HG03342 (cell line): ENCODE results near the gene HS1BP3.

ENCODE experiments used
- ATAC-seq: cut with Tn5 transposase; IDR thresholded peaks from one replicate; pipeline ENCODE4 v1.9.1; 2021; ENCODE audit warnings: mild to moderate bottlenecking, moderate library complexity; ENCODE audit not compliant: unreplicated experiment

HS1BP3 gene

DNA sequence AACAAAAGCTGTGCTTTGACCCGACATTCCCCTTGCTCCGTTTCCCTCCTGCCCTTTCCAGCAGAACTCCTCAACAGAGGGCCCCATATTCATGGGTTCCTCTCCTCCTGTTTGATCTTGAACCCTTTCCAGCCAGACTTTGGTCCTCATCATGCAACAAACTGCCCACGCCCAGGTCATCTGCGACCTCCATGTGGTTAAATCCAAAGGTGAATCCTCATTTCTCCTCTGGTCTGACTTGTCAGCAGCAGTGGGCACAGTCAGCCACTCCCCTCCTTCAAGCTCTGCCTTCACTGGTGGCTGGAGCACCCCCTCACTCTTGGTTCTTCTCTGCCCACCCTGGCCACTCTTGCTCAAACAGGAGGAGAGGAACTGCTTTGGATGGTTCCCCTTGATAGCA is 2.7 kb downstream of the HS1BP3 start:
- no peak for ATAC-seq

DNA sequence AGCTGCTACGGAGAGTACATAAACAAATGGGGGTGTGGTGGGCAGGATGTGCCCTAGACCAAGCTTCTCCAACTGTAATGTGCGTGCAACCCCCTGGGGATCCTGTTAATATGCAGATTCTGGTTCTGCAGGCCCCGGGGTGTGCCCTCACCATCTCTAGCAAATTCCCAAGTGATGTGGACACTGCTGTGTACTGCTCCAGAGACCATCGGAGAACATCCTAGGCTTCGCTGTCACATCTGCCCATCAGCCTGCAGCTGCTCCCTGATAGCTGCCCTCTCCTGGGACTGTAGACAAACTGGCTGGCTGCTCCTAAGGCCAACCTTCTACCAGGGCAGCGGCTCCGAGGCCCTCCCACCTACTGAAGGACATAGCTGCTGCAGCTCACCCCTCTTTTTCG is 3.2 kb downstream of the HS1BP3 start:
- no peak for ATAC-seq

DNA sequence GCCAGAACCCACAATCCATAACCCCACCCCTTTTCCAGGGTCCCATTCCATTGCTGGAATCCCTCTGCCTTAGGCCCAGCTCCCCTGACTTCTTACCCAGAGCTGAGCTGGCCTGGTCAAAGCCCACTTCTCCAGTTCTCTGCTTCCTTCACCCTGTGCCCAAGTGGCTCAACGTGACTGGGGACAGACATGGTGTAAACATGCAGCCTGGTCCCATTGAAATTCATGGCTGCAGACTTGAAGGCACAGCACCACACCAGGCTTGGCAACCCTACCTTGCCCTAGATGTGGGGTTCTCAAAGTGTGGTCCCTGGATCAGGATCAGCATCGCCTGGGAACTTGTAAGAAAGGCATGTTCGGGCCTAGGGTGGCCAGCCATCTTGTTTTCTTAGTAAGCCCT is 3.7 kb downstream of the HS1BP3 start:
- no peak for ATAC-seq

DNA sequence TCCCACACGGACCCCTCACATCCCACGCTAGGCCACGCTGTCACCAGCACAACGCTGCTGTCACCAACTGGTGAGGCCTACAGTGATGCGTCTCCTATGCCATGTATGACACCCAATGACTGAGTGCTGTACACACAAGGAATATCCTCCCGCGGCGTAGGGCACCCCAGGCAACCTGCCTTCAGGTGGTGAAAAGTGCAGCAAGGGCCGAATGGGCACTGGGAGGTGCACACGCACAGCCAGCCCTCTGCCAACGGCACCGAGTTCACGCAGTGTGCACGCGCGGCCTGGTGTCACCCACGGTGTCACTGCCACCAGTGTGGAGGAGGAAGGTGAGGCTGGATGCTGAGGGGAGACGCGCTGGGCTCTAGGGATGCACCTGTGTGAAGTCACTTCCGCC is 4.5 kb downstream of the HS1BP3 start:
- ATAC-seq: no peak

DNA sequence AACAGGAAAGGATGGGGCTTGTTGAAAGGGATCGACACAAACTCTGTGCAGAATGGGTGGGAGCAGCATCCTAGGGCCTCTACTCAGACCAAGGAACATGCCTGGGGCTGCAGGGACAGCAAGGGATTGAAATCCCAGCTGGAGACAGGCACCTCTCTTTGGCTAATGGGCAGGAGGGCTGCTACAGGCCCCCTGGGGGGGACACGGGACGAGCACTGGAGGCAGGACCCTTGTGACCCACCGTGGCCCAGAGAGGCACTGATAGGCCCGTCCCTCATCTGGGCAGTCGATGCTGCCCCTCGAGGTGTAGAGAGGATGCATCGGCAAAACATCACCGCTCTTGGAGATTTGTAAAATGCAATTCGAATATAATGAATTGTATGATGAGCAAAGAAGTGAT is 5.1 kb downstream of the HS1BP3 start:
- ATAC-seq: no peak

DNA sequence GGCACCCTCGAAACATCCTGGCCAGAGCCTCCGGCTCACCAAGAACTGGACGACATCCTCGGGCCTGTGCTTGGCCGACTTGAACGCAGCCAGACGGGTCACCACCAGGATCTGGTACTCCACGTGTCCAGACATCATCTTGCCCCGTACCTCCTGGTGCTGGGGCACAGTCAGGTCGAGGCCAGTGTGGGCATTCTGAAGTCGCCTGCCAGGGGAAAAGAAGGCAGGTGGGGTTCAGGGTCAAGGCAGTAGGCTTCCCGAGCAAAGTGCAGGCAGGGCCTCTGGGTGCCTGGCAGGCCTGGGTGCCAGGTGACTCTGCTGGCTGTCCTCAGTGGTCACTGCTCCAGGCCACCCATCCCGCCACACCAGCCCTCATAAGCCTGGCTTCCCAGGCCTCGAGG is 5.6 kb downstream of the HS1BP3 start:
- ATAC-seq: no peak

DNA sequence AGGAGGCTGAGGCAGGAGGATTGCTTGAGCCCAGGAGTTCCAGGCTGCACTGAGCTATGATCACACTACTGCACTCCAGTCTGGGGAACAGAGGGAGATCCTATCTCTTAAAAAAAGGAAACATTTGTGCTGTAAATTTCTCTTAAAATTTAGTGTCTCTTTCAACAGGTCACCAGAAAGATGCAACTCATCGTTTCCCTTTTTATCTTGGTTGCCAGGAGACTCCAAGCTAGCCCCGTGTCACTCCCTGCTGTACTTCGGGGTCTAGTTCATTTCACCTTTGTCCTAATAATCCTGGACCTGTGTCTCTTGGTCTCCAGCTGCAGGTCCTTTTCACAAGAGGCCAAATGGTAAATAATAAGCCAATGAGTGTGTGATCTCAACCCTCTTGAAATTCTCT is 7.1 kb downstream of the HS1BP3 start:
- no peak for ATAC-seq

DNA sequence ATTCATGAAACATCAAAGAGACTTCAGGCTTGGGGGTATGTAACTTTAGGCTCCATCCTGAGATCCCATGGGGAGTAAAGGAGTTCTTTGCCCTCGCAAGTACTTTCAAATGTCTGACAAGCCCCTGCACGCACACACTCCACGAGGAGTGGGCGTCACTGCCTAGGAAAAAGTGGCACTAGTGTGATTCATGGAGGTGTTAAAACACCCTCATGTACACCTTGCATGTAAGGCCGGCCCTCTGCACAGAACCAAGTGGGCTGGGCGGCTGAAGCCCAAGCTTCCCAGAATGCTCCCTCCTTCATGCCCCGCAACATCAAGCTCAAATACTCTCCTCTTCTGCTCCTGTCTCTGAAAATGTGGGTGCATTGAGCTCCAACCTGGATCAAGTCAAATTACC is 7.8 kb downstream of the HS1BP3 start:
- no peak for ATAC-seq

DNA sequence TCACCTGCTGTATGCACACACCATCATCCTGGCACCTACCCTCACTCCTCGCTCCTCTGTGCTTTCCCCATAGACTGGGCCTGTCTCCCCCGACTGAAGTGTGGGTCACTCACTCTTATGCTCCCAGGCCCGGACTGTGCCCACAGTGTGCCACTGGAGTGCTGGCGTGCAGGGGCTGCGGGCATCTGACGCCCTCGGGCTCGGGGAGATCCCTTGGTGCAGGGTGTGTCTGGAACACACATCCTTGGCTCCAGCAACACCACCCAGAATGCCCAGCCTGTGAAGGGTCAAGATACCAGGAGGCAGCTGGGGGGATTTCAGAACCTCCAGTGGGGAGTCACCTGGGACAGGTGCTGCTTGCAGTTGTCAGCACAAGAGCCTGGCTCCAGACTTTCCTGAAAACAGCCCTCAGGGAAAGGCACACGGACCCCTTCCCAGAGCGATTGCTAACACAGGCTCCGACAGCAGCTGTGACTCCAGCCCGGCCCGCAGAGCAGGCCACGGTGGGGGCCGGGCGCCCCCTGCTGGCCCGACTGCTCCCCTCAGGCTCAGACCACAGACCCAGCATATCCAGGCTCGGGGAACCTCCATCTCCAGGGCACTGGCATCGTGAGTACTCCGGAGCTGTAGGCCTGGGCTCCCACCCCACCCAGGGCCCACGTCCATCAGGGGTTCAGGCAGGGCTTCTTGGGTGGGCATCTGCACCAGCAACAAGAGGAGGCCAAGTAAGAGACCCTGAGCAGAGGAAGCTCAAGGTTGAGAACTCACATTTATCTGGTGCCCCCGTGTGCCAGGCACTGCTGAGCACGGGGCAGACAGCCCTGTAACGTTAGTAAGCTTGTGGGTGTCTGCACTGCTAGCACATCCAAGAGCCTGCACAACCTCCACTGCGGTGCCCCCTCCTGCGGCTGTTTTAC is 8.6 kb downstream of the HS1BP3 start:
- peak; percentile 97 for ATAC-seq

DNA sequence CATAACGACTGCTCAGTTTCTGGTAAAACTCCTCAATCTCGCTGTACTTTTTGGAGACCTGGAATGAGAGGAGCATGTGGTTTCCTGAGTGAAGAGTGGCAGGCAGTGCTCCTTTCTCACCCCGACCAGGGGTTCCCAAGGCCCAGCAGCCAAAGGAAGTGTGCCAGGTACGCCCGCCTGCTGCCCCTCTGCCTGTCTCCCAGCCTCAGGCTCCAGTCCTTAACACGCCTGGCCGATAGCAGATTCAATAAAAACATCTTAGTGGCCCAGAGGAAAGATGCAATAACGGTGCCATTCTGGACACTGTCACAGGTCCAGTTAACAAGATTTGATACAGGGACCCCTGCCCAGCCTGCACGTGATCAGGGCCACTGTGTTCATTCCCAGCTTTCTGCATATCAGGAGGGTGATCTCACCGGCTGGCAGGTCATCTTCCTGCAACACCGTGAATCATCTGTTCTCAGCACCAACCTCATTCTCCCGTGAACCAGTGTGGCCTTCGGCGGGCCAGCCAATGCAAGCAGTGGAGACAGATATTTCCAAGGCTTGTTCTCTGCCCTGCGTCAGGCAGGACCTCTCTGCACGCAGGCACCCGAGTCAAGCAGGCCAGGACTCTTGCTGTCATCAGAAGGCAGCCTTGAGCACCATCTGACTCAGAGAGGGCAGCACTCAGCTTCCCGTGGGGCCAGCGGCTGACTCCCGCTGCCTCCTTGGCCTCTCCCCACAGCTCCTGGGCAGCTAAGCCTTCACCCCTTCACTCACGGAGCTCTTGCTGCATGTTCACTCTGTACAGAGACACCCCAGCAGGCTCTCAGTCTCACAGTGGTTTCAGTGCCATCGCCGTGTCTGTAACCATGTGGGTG is 9.5 kb downstream of the HS1BP3 start:
- ATAC-seq: no peak

DNA sequence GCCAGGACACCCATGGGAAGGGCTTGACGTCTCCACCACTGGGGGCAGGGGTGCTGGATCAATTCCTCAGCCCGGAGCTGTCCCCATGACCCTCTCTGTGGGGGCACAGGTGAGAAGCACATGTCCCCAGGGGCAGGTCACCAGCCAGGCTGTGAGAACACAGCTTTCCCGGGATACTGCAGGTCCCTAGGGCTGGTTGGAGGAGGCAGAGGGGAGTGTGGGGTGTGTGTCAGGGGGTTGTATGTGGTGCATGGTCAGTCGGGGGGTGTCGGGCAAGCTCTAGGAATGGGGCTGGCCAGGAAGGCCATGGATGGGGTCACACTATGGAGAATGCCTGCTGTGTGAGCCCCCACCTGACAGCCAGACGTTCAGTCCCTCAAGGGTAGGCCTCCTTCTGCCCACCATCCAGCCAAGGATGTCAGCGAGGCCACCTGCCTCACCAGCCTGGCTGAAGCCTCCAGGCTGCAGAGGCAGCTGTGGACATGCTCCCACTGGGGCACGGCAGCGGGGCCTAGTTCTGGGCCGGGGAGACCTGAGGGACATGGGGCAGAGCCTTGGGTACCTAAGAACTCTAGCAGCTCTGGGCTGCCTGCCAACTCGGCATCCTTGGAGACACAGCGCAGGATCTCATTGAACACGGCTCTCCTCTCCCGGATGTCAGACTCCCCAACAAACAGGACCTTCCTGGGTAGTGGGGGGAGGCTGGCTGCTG is 10.3 kb downstream of the HS1BP3 start:
- ATAC-seq: no peak

DNA sequence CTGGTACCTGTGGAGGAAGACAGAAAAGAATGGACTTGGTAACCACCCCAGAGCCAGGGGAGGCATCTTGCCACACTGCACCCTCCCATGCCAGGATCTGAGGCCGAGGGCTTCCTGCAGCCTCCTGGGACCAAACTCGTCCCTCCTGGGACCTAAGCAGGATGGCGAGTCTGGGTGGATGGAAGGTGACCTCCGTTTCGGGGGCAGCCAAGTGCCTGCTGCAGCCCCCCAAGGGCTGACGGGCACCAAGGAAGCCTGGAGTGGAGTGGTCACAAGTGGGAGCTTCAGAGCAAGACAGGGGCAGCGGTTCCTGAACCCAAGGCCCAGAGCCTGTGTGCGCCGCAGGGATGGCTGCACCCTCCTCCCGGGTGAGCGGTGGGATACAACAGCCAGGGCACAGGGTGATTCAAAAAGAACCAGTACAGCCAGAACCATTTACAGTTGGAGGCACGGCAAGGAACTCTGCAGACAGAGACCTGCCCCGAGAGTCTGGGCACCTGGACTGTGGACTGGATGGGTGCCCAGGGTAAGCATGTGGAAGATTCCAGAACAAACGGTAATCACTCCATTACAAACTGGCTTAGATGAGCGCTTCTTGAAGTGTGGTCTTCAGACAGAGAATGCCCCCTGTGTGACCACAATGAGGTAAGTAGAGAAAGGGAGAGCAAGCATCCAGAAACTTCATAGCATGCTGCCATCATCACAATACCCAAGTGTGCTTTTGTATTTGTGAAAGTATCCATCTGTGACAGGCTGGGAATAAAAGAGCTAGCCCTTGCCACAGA is 12.1 kb downstream of the HS1BP3 start:
- no peak for ATAC-seq

DNA sequence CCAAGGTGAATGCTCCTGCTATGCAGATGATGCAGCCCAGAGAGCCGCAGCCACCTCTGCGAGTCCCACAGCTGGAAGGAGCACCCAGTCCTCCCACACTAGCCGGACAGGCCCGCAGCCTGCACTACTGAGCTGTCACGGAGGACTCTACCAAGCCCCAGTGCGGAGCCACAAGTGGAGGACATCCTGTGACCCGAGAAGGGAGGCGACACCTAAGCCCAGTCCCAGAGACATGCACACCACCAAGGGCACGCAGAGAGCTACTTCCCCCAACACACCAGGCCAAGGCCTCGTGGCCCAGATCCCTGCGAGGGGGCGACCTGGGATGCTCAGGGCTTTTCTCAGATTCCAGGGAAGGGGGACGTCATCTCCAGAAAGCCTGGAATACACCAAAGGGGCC is 12.9 kb downstream of the HS1BP3 start:
- no peak for ATAC-seq

DNA sequence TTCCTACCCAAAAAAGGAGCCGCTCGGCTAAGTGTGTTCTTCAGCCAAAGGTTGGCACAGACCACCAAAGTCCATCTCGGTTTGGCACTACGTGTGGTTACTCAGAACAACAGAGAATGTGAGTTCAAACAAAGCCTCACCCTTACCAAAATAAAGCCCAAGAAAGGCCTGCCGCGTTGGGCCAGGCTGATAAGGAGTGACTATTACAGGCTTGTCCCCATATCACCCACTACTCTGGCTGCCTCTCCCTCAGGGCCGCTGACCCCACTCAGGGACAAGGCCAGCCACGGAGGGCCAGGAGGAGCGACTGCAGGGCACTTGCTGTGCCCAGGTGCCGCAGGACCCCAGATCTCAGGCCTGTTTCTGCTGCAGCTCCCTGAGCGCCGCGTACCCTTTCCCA is 13.8 kb downstream of the HS1BP3 start:
- ATAC-seq: no peak

DNA sequence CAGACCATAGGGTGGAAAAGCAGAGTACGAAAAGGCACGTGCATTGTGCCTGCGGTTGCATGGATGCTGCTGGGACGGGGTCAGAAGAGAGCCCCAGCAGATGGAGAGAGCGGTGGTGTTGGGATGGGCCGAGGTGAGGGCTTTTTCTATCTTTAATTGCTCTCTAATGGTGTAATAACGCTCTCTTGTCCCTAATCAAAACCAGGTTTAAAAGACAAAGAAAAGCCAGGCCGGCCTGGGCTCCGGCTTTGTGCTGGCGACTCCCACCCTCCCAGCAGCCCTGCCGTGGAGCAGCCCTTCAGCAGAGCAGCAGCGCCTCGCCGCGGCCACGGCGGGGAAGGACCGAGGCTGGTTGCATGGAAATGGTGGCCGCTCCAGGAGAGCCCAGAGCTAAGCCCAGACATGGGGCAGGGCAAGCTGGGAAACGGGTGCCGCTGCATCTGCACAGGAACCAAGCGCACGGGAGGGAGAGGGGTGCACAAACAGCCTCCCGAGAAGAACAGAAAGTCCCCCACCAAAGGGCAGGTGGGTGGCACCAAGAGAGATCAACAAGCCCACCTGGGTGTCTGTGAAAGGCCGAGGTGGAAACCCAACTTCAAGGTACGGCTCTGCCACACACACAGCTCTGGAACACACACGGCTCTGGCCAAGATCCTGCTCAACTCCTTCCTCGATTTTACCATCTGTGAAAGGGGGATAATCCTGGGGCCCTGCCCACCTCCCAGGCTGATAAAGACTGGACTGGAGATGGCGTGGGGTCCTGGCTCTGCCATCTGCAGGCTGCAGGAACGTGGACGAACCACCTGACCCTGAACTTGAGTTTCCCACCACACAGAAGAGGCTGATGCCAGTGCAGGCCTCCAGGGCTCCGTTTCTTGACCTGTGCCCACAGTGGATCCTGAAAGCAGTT is 15.0 kb downstream of the HS1BP3 start:
- ATAC-seq: peak; percentile 42

DNA sequence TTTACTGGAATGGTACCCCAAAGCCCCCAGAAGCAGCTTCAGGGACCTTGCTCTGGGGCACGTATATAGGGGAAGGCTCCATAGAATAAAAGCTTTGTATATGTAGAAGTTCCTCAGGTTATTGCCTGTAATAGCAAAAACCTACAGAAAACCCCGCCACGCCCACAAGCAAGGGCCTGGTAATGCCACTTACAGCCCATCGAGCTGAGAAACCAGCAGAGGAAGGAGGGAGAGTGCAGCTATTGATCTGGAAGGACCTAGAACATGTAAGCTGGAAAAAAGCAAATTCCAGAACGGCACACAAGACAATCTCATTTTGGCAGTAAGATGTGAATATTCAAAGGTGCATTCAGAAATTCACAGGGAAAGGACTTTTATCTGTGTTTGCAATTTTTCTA is 15.8 kb downstream of the HS1BP3 start:
- ATAC-seq: no peak

DNA sequence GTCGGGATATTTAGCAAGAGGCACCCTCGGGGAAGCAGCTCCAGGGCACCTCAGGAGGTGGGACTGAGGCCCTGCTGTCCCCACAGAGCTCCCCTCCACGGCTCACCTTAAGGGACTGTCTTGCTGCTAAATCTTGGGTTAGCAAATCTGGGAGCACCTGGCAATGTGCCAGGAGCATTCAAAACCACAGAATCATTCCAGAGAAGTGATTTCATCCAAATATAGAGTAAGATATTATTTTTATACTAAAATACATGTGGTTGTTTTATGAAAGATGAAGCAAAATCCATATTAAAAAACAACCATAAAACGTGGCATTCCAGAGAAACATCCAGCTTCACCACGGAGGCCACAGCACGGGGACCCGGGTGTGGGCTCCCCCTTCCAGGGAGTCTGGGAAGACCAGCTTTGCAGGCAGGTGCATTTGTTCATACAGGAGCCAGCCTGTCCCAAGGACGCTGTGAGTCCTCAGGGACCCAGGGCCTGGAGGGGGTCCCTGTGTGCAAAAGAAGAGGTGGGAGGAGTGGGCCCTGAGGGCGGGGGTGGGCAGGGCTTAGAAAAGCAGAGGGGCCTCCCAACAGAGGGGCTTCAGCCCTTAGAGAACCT is 16.3 kb downstream of the HS1BP3 start:
- ATAC-seq: no peak

DNA sequence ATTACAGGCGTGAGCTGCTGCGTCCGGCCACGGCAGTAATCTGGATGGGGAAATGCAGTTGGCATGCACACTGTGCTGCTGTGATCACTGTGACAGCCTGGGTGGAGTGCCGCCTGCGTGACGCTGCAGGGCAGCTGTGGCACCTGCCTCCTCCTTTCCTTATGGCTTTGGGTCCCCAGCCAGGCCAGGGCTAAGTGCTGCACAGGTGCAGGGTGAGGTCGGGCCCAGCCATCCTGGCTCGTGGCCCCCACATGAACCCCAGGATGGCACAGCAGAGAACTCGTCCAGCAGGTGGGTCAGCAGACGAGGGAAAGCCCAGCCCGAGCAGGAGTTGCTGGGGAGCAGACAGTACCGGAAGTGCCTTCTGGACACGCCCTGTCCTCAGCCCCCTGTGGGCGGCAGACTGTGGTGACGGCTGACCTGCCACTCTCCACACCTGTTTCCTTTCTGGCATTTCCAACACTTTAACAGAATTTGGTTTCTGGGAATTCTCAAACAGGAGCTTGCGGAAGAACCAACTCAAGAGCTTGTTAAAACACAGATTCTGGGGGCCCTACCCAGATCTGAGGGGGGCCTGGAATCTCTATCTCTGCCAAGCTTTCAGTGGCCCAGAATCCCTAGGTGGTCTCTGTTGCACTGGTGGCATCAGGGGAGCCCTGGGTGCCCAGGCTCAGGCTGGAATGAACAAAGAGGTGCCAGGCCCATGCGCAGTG is 16.9 kb downstream of the HS1BP3 start:
- ATAC-seq: no peak

DNA sequence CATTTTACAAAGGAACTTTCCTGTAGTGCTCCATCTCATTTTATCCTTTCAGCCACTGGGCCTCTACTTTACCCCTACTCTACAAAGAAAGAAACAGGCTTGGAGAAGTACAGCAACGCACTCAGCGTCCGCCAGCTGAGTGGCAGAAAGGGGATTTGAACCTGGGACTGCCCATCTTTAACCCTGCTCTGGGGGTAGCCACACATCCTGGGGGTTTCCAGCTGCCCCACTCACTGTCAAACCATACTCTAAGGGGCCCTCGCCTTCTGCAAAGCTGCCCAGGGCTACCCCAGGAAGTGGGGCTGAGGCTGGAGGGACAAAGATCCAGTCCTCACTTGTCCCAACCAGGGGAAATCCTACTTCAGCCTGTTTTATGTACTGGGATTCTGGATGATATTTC is 17.9 kb downstream of the HS1BP3 start:
- ATAC-seq: no peak
